ENCODE data around the gene GALNT18. TPM values are rescaled to one million over a fixed set of nuclear protein-coding genes. Genes with fewer than 3 reads are reported as not detected.

The GALNT18 gene
- polyA plus RNA-seq, 1 donor from 2014 or later, result 7.6 TPM

GRCh38 chr11:11346303-11346702 is 275.5 kb downstream of the GALNT18 start:
- Histone ChIP-seq H3K79me2 (replicated peaks; ENCODE audit: insufficient read depth, low read length) (no peaks in the 10 kb centered on the region), H3K9me2 (ENCODE audit: insufficient read depth, low read length) (no peaks in the 10 kb centered on the region), H3K27me3 (ENCODE audit: insufficient read depth, low read depth, low read length) (no peaks in the 10 kb centered on the region), H2AFZ (ENCODE audit: low read depth, low read length) (no peak overlapping the region), H3F3A (ENCODE audit: insufficient read depth, low read length, poor library complexity, severe bottlenecking) (no peaks in the 10 kb centered on the region), H3K4me2 (ENCODE audit: low read length) (no peak overlapping the region), H3K36me3 (ENCODE audit: insufficient read depth, low read length) (no peaks in the 10 kb centered on the region), H3K9ac (ENCODE audit: low read length) (no peak overlapping the region), H4K20me1 (ENCODE audit: insufficient read depth) (no peaks in the 10 kb centered on the region), H3K27ac (ENCODE audit: low read length) (no peak overlapping the region), H3K4me3 (ENCODE audit: low read length) (no peak overlapping the region), H3K9me3 (ENCODE audit: low read length) (no peaks in the 10 kb centered on the region)
- no peak for TF ChIP-seq EP300 (conservative IDR thresholded peaks at IDR 0.05; ENCODE audit: poor library complexity, severe bottlenecking)
- no peak for TF ChIP-seq TAF1 (IDR thresholded peaks at IDR 0.05; ENCODE audit: low read depth)
- TF ChIP-seq MXI1 (conservative IDR thresholded peaks at IDR 0.05; ENCODE audit: poor library complexity, severe bottlenecking), result no peak
- no peak for TF ChIP-seq CTCF (IDR thresholded peaks at IDR 0.05; ENCODE audit: poor library complexity, severe bottlenecking)
- no peak for TF ChIP-seq POLR2AphosphoS5 (IDR thresholded peaks at IDR 0.05)
- no peak for TF ChIP-seq RAD21 (conservative IDR thresholded peaks at IDR 0.05)
- no peak for TF ChIP-seq EZH2 (IDR thresholded peaks at IDR 0.05; ENCODE audit: borderline replicate concordance, insufficient read depth, low read length, poor library complexity, severe bottlenecking)
- TF ChIP-seq REST (IDR thresholded peaks at IDR 0.05; ENCODE audit: borderline replicate concordance), result no peak
- no peak for TF ChIP-seq SMC3 (conservative IDR thresholded peaks at IDR 0.05; ENCODE audit: poor library complexity)

GRCh38 chr11:11345099-11345498 is 276.7 kb downstream of the GALNT18 start:
- Histone ChIP-seq H3K4me3 (ENCODE audit: low read length) (no peak overlapping the region), H3K27ac (ENCODE audit: low read length) (no peak overlapping the region)

More at GRCh38 chr11:11345099-11345498, 276.7 kb downstream of the GALNT18 start:
- no peaks in the 10 kb centered on the region for H3K9me3 ChIP-seq (ENCODE audit: low read length)
- no peaks in the 10 kb centered on the region for H3K36me3 ChIP-seq (ENCODE audit: insufficient read depth, low read length)
- no peaks in the 10 kb centered on the region for H3K9me2 ChIP-seq (ENCODE audit: insufficient read depth, low read length)
- H4K20me1 ChIP-seq (ENCODE audit: insufficient read depth), result no peaks in the 10 kb centered on the region
- H3K4me2 ChIP-seq (ENCODE audit: low read length), result no peak overlapping the region
- no peak overlapping the region for H3K9ac ChIP-seq (ENCODE audit: low read length)
- H3K27me3 ChIP-seq (ENCODE audit: insufficient read depth, low read depth, low read length), result no peaks in the 10 kb centered on the region
- no peak overlapping the region for H2AFZ ChIP-seq (ENCODE audit: low read depth, low read length)
- TF ChIP-seq MXI1 (conservative IDR thresholded peaks at IDR 0.05; ENCODE audit: poor library complexity, severe bottlenecking) (no peak), REST (IDR thresholded peaks at IDR 0.05; ENCODE audit: borderline replicate concordance) (no peak), RAD21 (conservative IDR thresholded peaks at IDR 0.05) (no peak), TAF1 (IDR thresholded peaks at IDR 0.05; ENCODE audit: low read depth) (no peak), EP300 (conservative IDR thresholded peaks at IDR 0.05; ENCODE audit: poor library complexity, severe bottlenecking) (no peak), POLR2AphosphoS5 (IDR thresholded peaks at IDR 0.05) (no peak), EZH2 (IDR thresholded peaks at IDR 0.05; ENCODE audit: borderline replicate concordance, insufficient read depth, low read length, poor library complexity, severe bottlenecking) (no peak), CTCF (IDR thresholded peaks at IDR 0.05; ENCODE audit: poor library complexity, severe bottlenecking) (no peak), SMC3 (conservative IDR thresholded peaks at IDR 0.05; ENCODE audit: poor library complexity) (no peak)
- H3K79me2 ChIP-seq (replicated peaks; ENCODE audit: insufficient read depth, low read length), result no peaks in the 10 kb centered on the region
- no peaks in the 10 kb centered on the region for H3F3A ChIP-seq (ENCODE audit: insufficient read depth, low read length, poor library complexity, severe bottlenecking)

All from neural cell (in vitro differentiated cells).